Gastrocnemius medialis (tissue), 4 donors: ENCODE data around the gene AP4M1.

Source experiments
- POLR2A ChIP-seq, 2 donors: fragments of 450-650 bp; IDR thresholded peaks; one replicate each; pipeline ENCODE4 v1.6.1; 2017; ENCODE audit warnings: antibody characterized with exemption in 2 of 2, mild to moderate bottlenecking in 2 of 2, moderate library complexity in 2 of 2
- TF ChIP-seq, protein P1 (sequence below), 5 experiments: fragments of 450-650 bp in 3 of 5; fragments of 200-600 bp in 2 of 5; sonication (generic) in 2 of 5; IDR thresholded peaks in 4 of 5; conservative IDR thresholded peaks in 1 of 5; 1 replicate in 4 of 5; 2 replicates in 1 of 5; pipeline ENCODE4 v1.5.1; 2016 to 2019; ENCODE audit warnings: antibody characterized with exemption in 5 of 5, mild to moderate bottlenecking in 3 of 5, moderate library complexity in 3 of 5

- TF ChIP-seq, protein P1, sequence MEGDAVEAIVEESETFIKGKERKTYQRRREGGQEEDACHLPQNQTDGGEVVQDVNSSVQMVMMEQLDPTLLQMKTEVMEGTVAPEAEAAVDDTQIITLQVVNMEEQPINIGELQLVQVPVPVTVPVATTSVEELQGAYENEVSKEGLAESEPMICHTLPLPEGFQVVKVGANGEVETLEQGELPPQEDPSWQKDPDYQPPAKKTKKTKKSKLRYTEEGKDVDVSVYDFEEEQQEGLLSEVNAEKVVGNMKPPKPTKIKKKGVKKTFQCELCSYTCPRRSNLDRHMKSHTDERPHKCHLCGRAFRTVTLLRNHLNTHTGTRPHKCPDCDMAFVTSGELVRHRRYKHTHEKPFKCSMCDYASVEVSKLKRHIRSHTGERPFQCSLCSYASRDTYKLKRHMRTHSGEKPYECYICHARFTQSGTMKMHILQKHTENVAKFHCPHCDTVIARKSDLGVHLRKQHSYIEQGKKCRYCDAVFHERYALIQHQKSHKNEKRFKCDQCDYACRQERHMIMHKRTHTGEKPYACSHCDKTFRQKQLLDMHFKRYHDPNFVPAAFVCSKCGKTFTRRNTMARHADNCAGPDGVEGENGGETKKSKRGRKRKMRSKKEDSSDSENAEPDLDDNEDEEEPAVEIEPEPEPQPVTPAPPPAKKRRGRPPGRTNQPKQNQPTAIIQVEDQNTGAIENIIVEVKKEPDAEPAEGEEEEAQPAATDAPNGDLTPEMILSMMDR (IDR thresholded peaks at IDR 0.05 in 4 of 5, conservative IDR thresholded peaks at IDR 0.05 in 1 of 5) = no peak
- TF ChIP-seq POLR2A (IDR thresholded peaks at IDR 0.05) = no peak
Observed at GRCh38 chr7:100106633-100107032, 5.2 kb downstream of the AP4M1 start.
